Right lobe of liver (tissue), 4 donors: Measurements from ENCODE around the gene ZP1.
A peak's percentile ranks its signal among the peaks of the same experiment; 100 is the strongest.

Experiments
- POLR2A ChIP-seq: fragments of 450-650 bp; IDR thresholded peaks from one replicate; pipeline ENCODE4 v1.6.1; 2017; ENCODE audit warnings: antibody characterized with exemption, mild to moderate bottlenecking
- TF ChIP-seq, protein P1 (sequence below), 4 donors: fragments of 200-600 bp in 3 of 4; fragments of 450-650 bp in 1 of 4; IDR thresholded peaks; one replicate each; pipeline versions ENCODE4 v1.5.1 to v1.8.0; 2016 to 2022; ENCODE audit warnings: antibody characterized with exemption in 4 of 4, mild to moderate bottlenecking in 2 of 4
- donor health status: DM: no; HTN: no; CAD: no.
- donor health status: DM: no; HTN: no; CAD: no.
- donor health status: DM: no; HTN: yes; CAD: no.

- TF ChIP-seq, protein P1, sequence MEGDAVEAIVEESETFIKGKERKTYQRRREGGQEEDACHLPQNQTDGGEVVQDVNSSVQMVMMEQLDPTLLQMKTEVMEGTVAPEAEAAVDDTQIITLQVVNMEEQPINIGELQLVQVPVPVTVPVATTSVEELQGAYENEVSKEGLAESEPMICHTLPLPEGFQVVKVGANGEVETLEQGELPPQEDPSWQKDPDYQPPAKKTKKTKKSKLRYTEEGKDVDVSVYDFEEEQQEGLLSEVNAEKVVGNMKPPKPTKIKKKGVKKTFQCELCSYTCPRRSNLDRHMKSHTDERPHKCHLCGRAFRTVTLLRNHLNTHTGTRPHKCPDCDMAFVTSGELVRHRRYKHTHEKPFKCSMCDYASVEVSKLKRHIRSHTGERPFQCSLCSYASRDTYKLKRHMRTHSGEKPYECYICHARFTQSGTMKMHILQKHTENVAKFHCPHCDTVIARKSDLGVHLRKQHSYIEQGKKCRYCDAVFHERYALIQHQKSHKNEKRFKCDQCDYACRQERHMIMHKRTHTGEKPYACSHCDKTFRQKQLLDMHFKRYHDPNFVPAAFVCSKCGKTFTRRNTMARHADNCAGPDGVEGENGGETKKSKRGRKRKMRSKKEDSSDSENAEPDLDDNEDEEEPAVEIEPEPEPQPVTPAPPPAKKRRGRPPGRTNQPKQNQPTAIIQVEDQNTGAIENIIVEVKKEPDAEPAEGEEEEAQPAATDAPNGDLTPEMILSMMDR (IDR thresholded peaks at IDR 0.05) = peak; percentile 47 to 54 (median 50)
- TF ChIP-seq POLR2A = no peak
Observed at GRCh38 chr11:60887556-60887955, 20.2 kb downstream of the ZP1 start.
